Fibroblast of peridontal ligament (primary cell): Measurements from ENCODE around the gene USP7.
"Not testable (repeated sequence)": the region's sequence is repeated elsewhere in the genome, so short reads cannot be mapped to it uniquely, and the experiment has no call there.

ENCODE experiments used
- DNase-seq: peaks from one replicate; pipeline ENCODE4 v3.0.0-alpha.2; 2010; ENCODE audit errors: extremely low read depth

Gene USP7

DNA sequence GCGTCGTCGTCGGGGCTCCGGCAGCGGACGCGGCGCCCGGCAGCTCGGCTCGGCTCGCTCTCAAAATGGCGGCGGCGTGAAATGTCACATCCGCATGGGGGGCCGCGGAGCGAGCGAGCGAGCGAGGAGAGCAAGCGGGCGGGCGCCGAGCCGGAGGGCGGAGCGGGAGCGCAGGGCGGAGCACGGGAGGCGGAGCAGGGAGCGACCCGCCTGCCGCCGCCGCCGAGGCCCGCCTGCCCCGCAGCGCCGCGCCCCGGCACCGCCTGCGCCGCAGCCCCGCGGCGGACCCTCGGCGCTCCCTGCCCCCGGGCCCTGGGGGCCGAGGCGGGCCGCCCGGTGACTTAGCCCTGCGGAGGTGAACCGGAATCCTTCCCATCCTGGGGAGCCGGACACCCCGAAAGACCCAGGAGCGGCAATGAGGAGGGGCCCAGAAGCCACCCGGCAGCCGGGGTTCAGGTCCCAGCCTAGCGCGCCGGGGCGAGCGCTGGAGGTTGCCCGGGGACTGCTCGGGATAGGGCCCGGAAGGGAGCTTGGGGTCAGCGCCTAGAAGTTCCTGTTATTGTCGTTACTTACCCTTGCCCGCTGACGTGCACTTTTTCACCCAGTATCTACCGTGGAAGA, at the start of gene USP7:
TSS of gene USP7 (minus strand) at position 86 of the 621 bp plus-strand sequence. CDS start 621 bp downstream, outside the sequence.
- peak; percentile 81 for DNase-seq

DNA sequence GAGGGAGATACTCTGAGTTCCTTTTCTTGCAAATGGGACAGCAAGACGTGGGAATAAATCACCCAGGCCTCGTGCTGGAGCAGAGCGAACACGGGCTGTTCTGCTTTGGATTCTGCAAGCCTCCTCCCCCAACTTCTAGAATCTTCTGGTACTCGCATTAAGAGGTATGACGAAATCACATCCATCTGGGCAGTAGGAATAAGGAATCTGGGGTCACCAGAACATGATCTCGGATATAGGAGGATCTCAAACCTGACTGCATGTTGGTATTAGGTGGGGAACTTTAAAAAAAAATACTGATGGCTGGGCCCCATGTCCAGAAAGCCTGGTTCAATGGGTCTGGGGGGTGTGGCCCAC, 49.8 kb upstream of the USP7 start:
- DNase-seq, result no peak

DNA sequence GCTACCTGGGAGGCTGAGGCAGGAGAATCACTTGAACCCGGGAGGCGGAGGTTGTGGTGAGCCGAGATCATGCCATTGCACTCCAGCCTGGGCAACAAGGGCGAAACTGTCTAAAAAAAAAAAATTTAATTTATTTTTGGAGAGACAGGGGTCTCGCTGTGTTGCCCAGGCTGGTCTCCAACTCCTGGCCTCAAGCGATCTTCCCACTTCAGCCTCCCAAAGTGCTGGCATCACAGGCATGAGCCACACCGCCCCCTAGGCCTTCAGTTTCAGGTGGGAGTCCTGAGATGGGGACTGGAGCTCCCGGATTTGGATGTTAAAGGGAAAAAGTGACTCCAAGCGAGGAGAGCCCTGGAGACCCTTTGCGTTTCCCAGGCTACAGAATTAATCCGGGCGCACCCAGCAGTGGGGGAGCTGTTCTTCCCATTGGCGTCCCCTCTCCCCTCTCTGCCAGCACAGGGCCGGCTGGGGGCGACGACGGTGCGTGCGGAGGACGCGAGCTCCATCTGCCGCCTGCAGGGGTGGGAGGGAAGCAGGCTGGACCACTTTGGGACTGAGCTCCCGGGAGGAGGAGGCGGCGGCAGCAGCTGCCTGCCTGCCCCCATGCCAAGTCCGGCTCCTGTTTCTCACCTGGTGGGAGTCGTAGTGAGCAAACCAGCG, 49.3 kb upstream of the USP7 start:
- no peak for DNase-seq

DNA sequence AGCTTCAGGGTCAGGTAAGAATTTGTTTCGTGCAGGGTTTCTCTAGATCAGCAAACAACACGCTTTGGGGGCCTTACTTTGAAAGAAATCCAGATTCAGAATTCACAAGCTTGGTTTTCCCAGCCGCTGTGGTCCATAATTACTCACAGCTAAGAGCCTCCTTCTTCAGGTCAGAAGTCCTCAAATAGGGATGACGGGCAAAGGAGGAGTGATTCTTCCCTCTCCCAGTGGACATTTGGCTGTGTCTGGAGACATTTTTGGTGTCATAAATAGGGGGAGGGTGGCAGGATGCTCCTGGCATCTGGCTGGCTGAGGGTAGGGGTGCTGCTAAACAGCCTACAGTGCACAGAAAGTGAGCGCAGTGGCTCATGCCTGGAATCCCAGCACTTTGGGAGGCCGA, 48.6 kb upstream of the USP7 start:
- no peak for DNase-seq

DNA sequence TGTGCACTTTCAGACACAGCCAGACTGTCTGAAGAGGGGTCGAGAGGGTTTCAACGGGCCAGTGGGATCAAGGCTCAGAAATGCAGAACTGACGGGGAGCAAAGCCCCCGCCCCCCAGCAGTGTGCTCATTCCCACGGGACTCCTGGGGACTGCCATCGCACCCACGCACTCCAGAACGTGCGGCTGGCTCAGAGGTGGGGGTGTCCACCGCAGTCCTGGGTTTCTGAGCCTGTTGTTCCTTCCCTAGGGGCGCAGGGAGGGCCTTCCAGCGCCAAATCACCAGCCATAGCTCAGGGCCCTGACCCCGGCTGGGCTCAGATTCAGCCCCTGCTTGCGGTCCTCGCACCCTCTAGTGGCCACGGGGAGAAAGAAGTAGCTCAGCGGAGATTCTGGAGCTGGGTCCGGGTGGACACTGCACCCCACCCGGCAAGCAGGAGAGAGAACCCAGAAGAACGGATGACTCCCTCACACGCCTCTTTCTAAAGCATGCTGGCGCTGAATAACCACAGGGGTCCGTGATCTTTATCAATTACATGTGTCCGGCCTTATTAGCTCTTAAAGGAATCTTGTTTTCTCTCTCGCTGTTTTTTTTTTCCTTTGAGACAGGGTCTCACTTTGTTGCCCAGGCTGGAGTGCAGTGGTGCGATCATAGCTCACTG, 45.0 kb upstream of the USP7 start:
- DNase-seq, result peak; percentile 64

DNA sequence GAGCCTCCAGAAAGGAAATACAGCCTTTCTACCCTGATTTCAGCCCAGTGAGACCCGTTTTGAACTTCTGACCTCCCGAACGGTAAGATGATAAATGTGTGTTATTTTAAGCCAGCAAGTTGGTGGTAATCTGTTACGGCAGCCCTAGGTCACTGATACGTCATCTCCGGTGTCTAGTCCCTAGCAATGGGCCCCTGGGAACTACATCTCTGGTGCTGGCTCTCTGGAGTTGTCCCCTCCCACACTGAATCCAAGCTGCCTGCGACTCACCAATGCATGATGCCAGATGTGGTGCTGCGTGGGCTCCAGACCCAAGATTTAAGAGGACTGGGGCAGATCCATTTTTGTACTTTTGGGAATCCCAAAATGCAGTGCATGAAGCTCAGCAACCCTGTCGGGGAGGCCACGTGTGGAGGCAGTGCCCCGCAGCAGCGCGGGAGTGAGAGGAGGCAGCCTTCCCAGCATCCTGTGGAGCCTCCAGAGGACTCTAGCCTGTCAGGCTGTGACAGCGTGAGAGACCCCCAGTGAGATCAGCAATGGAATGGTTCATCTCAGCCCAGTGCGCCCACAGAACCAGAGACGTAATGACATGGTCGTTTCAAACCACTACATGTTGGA, 43.6 kb upstream of the USP7 start:
- DNase-seq, result peak; percentile 33

DNA sequence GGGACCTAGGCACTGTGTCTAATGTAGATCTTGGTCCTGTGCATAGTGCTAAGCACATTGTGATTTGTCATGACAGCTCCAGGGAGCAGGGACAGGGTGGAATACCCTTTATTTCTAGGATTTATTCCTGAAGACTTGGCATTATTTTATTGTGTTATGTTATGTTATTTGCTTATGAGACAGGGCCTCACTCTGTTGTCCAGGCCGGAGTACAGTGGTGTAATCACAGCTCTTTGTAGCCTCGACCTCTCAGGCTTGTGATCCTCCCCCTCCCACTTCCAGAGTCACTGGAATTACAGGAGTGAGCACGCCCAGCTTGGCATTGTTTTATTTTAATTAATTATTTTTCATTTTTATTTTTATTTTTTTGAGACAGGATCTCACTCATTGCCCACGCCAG, 40.5 kb upstream of the USP7 start:
- no peak for DNase-seq

DNA sequence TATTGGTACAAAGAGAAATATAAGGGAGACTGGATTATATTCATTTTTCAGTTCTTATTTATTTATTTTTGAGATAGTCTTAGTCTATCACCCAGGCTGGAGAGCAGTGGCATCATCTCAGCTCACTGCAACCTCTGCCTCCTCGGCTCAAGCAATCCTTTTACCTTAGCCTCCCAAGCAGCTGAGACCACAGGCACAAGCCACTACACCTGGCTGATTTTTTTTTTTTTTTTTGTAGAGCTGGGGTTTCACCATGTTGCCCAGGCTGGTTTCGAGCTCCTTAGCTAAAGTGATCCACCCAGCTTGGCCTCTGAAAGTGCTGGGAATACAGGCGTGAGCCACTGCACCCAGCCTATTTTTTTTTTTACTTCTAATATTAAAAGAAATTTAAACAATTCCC, 40.1 kb upstream of the USP7 start:
- DNase-seq, result no peak

DNA sequence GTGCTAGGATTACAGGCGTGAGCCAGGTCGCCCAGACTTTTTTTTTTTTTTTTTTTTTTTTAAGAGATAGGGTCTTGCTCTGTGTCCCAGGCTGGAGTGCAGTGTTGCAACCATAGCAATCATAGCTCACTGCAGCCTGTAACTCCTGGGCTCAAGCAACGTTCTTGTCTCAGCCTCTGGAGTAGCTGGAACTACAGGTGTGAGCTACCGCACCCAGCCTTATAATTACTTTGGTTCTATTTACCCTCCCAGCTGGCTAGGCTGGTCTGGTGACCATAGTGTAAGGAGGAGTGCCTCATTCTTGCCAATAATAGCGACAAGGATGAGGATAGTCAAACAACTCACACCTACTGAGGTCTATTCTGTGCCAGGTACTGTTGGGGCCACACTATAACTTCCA, 39.6 kb upstream of the USP7 start:
- no peak for DNase-seq

DNA sequence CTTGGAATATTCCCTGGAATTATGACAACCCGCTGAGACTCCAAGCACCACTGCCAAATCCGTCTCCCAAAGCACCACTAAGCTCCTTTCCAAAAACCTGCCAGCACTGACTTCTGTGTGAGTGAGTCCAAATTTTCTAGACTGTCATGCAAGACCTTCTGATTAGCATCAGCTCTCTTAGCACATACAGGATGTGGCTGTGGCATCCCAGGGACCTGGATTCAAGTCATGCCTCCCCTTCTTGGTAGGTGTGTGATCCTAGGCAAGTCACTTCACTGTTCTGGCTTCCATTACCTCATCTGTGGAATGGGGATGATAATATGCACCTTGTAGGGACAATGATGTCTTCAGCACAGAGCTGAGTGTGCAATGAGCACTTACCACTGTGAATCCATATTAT, 38.3 kb upstream of the USP7 start:
- no peak for DNase-seq

DNA sequence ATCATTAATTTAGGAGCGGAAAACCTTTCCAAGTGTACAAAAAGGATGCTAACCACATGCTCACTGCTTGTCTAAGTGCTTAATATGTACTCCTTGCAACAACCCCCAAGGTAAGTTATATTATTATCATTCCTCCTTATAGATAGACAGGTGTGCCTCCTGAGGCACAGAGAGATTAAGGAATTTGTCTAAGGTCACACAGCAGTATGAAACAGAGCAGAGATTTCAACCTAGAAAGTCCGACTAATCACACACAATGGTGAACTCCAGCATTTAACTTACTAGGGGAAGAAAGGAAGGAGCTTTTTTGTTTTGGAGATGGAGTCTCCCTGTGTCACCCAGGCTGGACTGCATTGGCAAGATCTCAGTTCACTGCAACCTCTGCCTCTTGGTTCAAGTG, 37.0 kb upstream of the USP7 start:
- DNase-seq, result no peak

DNA sequence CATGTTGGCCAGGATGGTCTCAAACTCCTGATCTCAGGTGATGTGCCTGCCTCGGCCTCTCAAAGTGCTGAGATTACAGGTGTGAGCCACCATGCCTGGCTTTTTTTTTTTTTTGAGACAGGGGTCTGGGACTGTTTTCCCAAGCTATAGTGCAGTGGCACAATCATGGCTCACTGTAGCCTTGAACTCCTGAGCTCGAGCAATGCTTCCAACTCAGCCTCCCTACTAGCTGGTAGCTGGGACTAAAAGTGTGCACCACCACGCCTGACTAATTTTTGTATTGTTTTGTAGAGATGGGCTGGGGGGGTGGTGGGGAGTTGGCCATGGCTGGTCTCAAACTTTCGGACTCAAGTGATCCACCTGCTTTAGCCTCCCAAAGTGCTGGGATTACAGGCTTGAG, 36.1 kb upstream of the USP7 start:
- no peak for DNase-seq

DNA sequence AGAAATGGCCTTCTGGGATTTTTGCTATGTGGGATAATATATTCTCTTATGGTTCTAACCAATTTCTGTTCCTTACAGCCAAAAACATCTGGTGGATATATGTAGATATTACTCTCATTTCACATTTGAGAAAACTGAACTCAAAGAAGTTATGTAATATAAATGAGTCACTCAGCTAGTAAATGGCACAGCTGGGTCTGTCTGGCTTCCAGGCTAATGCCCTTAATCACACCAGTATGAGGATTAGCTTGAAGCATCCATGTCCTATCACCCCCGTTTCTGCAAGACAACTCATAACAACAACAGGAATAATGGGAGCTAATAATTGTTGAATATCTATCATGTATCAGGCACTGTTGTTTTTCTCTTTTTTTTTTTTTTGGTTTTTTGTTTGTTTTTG, 34.4 kb upstream of the USP7 start:
- peak; percentile 77 for DNase-seq

DNA sequence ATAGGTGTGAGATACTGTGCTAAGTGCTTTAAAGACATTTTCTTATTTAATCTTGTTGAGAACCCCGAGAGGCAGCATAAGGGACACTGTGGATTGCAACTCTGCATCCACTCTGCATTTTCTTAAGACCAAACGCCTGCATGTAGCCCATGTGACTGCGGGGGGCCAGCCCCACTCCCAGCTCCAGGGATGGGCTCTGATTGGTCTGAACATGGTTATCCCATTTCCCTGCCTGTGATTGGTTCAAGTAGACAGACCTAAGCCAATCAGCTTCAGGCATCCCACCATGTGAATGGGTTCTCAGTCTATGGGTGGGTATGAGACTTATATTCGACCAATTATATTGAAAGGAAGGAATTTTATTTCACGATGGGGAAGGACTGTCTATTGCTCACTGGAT, 33.2 kb upstream of the USP7 start:
- no peak for DNase-seq

DNA sequence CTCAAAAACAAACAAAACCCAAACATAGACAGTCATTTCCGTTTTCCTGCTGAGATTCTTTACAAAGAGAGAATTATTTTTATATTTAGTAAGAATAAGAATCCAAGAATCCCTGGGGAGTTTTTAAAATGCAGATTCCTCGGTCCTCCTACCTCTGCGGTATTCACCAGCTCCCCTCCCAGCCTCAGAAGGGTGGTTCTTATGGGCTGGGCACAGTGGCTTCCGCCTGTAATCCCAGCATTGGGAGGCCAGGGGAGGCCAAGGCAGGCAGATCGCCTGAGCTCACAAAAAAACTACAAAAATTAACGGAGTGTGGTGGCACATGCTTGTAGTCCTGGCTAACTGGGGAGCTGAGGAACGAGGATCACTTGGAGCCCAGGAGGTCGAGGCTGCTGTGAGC, 26.7 kb upstream of the USP7 start:
- DNase-seq, result no peak

DNA sequence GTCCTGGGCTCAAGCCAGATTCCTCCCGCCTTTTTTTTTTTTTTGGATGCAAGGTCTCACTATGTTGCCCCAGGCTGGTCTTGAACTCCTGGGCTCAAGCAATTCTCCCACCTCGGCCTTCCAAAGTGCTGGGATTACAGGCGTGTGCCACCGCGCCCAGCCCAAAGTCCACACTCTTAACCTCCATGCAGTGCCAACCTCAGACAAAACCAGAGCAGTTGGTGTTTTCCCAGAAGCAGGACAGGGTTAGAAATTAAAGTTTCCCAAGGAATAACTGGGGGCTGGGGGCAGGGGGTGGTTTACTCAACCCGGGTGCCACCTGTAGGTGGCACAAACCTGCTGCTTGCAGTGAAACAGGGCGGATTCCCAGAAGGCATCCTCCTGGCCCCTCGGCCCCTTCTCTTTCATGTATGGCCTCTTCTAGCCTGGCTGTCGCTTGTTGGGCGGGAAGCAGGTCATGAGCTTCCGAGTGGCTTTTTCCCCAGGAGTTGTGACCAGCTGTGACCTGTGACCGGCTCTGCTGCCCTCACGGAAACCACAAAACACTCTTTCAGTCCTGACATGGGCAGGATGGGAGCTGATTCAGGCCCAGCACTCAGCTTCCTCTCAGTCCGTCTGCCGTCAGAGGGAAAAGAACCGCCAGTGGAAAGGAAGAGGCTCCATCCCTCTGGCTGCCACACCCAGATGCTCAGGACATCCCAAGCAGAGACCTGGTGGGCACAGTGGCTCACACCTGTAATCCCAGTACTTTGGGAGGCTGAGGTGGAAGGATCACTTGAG, 25.6 kb upstream of the USP7 start:
- DNase-seq, result no peak

DNA sequence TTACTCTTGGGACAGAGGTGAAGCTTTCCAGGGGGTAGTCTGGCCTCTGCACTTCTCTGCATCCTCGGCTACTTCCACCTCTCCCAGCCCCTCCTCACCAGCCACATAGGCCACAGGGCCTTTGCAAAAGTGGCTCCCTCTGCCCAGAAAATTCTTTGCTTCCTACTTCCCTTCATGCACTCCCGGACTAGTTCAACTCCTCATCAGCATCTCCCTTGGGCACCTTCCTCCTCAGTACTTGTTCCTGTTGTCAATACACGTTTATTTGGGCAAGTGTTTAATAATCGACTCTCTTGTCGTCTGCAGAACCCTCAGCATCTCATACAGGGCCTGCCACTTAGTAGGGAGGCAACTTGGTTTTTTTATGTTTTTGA, 23.1 kb upstream of the USP7 start:
- DNase-seq, result no peak

DNA sequence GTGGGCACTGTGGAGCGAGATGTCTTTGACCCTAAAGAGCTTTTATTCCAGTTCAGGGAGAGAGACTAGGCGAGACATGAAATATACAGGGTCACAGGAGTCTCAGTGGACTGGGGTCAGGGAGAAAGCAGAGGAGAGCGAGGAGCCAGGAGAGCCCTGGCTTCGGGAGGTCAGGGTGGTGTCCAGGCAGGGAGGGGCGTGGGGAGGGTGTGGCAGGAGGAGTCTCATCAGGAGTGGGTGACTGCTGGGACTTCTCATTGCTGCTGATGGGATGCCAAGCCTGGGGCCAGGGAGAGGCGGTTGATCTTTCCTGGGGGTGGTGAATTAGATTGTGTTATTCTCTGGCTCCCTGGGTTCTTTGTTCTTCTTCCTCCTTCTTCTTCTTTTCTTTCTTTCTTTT, 22.4 kb upstream of the USP7 start:
- DNase-seq, result no peak

DNA sequence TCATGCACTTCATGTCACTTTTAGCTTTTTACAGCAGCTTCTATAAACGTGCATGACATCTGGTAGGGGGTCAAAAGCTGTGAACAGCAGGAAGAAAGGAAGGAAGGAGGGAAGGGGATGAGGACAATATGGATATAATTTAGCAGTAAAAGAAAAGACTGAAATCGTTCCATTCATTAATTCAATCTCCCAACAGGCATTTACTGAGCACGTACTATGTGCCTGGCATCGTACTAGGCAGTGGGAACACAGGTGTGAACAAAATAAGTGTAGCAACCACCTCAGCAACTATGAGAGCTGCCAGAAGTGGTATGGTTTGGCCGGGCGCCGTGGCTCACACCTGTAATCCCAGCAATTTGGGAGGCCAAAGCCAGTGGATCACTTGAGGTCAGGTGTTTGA, 19.1 kb upstream of the USP7 start:
- no peak for DNase-seq

DNA sequence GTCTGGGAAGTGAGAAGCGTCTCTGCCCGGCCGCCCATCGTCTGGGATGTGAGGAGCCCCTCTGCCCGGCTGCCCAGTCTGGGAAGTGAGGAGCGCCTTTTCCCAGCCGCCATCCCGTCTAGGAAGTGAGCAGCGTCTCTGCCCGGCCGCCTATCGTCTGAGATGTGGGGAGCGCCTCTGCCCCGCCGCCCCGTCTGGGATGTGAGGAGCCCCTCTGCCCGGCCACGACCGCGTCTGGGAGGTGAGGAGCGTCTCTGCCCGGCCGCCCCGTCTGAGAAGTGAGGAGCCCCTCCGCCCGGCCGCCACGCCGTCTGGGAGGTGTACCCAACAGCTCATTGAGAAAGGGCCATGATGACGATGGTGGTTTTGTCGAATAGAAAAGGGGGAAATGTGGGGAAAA, 18.2 kb upstream of the USP7 start:
- DNase-seq, result not testable (repeated sequence)

DNA sequence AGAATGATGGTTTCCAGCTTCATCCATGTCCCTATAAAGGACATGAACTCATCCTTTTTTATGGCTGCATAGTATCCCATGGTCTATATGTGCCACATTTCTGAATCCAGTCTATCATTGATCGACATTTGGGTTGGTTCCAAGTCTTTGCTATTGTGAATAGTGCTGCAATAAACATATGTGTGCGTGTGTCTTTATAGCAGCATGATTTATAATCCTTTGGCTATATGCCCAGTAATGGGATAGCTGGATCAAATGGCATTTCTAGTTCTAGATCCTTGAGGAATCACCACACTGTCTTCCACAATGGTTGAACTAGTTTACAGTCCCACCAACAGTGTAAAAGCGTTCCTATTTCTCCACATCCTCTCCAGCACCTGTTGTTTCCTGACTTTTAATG, 12.5 kb upstream of the USP7 start:
- not testable (repeated sequence) for DNase-seq

DNA sequence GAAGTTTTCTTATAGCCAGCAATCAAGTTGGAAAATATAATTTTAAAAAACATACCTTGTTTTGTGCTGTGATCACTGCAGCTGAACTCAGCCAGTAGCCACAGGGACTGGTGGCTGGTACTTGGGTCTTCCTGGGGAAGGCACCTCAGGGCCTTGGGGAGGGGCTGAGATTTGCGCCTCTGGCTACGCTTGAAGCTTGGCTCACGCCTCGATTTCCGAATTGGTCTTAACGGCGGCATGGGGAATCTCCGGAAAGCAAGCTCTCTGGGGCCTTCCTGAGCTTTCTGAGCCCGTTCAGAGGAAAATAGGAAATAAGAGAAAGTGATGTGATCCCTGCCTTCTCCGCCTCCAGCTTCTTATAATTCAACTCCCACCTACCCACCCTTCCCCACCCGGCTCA, 11.3 kb upstream of the USP7 start:
- DNase-seq, result no peak
